GM12865 (cell line): ENCODE results near the gene SETDB1.

Source experiments
- DNase-seq: peaks from one replicate; pipeline ENCODE4 v3.0.0; 2010; ENCODE audit warnings: low read depth
- H3K4me3 ChIP-seq: 2 replicates; pipeline ENCODE4 v1.5.1; 2011; ENCODE audit warnings: mild to moderate bottlenecking, low read depth, low read length, control low read depth
- CTCF ChIP-seq: IDR thresholded peaks from 2 replicates; pipeline ENCODE4 v1.5.1; 2011; ENCODE audit warnings: low read length, control low read depth, low read depth, inconsistent platforms; ENCODE audit not compliant: insufficient read depth; ENCODE audit errors: missing control alignments

Gene SETDB1

GRCh38 chr1:150944856-150945255 lies 18.7 kb downstream of the SETDB1 start:
- DNase-seq, result no peak
- TF ChIP-seq CTCF, result no peak
- no peak overlapping the region for H3K4me3 ChIP-seq

GRCh38 chr1:150954708-150955107 lies 28.5 kb downstream of the SETDB1 start:
- H3K4me3 ChIP-seq, result no peak overlapping the region
- DNase-seq, result no peak
- no peak for TF ChIP-seq CTCF

DNA sequence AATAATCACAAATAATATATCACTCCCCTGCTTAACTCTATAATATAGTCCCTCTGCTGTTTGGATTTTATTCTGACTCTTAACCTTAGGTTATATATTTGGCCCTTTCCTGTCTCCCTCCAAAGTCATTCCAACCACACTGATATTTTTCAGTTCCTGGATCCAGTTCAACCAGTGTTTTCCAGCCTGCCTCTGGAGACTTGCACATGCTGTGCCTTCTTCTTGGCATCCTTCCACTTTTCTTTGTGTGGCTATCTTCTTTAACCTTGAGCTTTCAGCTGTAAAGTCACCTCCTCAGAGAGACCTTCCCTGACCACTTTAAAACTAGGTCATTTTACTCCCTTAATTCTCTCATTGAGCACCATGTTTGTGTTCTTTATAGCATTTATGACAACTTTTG lies 29.1 kb downstream of the SETDB1 start:
- TF ChIP-seq CTCF, result no peak
- no peak overlapping the region for H3K4me3 ChIP-seq
- DNase-seq, result no peak

GRCh38 chr1:150957666-150958065 lies 31.5 kb downstream of the SETDB1 start:
- H3K4me3 ChIP-seq, result no peak overlapping the region
- TF ChIP-seq CTCF, result no peak
- no peak for DNase-seq

GRCh38 chr1:150960646-150961045 lies 34.5 kb downstream of the SETDB1 start:
- TF ChIP-seq CTCF, result no peak
- DNase-seq, result no peak

GRCh38 chr1:150961756-150962155 lies 35.6 kb downstream of the SETDB1 start:
- no peak for DNase-seq
- no peak for TF ChIP-seq CTCF
- no peak overlapping the region for H3K4me3 ChIP-seq

More at GRCh38 chr1:150960646-150961045, 34.5 kb downstream of the SETDB1 start:
- H3K4me3 ChIP-seq, result no peak overlapping the region

- no peak for DNase-seq
- TF ChIP-seq CTCF, result no peak
Observed at GRCh38 chr1:150963321-150964163, 37.4 kb downstream of the SETDB1 start.

More at GRCh38 chr1:150963321-150964163, 37.4 kb downstream of the SETDB1 start:
- H3K4me3 ChIP-seq, result no peak overlapping the region
